ENCODE results near the gene SPATA20. TPM values are rescaled to one million over a fixed set of nuclear protein-coding genes. Genes with fewer than 3 reads are reported as not detected.

The SPATA20 gene
- total and polyA plus RNA-seq, 2 of the 13 experiments (the other 11 are each of a cell fraction or from before 2014, with no cell fraction given), result 36.1 to 64.8 TPM

GRCh38 chr17:50585346-50585745 is 38.4 kb downstream of the SPATA20 start:
- H3K9me3 ChIP-seq (ENCODE audit: low read length), result no peaks in the 10 kb centered on the region
- FAIRE-seq (no peak), DNase-seq (ENCODE audit: low spot score) (no peak), ATAC-seq (no peak)
- in situ Hi-C loops (cut with HindIII; ENCODE audit: extremely low pct_ligation_motif_present, low pct_unique_long_range_greater_than_20kb) (no loop called here), intact Hi-C loops (cut with micrococcal nuclease; ENCODE audit: unreplicated experiment) (no loop called here)
- H4K20me1 ChIP-seq (ENCODE audit: insufficient read depth, low read length), result no peaks in the 10 kb centered on the region
- H3K9ac ChIP-seq (ENCODE audit: insufficient read depth, low read depth, low read length), result no peak overlapping the region
- H2AFZ ChIP-seq (ENCODE audit: low read length), result no peak overlapping the region
- POLR2A ChIA-PET, result no interaction called here
- peaks cover 35 to 96% of the 10 kb centered on the region in 2 experiments for H3K27me3 ChIP-seq (ENCODE audit: control insufficient read depth in 1 of 2, insufficient read depth in 2 of 2, low read length in 2 of 2)
- no TSS peak for BruUV-seq (replicated peaks)
- no peak overlapping the region for H3K4me2 ChIP-seq (ENCODE audit: low read depth, low read length)
- peaks cover 17% of the 10 kb centered on the region for H3K4me1 ChIP-seq (ENCODE audit: insufficient read depth, low read length)
- CTCF ChIA-PET (ENCODE audit: low intra/inter-chr PET ratio, low total read pairs), result no interaction called here
- H3K27ac ChIP-seq (ENCODE audit: extremely low read length, insufficient read depth, low read length), result no peak overlapping the region
- no peaks in the 10 kb centered on the region for H3K79me2 ChIP-seq (ENCODE audit: insufficient read depth, low read length)
- H3K4me3 ChIP-seq (replicated peaks in 1 of 3; ENCODE audit: insufficient read depth in 1 of 3, low read depth in 2 of 3, low read length in 3 of 3), result no peak overlapping the region
- H3K36me3 ChIP-seq (replicated peaks in 1 of 2; ENCODE audit: control insufficient read depth in 1 of 2, insufficient read depth in 2 of 2, low read length in 2 of 2), result no peaks in the 10 kb centered on the region
- TF ChIP-seq, protein P1, sequence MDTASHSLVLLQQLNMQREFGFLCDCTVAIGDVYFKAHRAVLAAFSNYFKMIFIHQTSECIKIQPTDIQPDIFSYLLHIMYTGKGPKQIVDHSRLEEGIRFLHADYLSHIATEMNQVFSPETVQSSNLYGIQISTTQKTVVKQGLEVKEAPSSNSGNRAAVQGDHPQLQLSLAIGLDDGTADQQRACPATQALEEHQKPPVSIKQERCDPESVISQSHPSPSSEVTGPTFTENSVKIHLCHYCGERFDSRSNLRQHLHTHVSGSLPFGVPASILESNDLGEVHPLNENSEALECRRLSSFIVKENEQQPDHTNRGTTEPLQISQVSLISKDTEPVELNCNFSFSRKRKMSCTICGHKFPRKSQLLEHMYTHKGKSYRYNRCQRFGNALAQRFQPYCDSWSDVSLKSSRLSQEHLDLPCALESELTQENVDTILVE (CRISPR knock-in tag; IDR thresholded peaks at IDR 0.05), result no peak
- no peak for TF ChIP-seq U2AF1 (optimal IDR thresholded peaks at IDR 0.05; ENCODE audit: low read depth, low read length)
- no peak for TF ChIP-seq MIER2 (CRISPR knock-in tag; IDR thresholded peaks at IDR 0.05)
- no peak for TF ChIP-seq PAX8 (CRISPR knock-in tag; IDR thresholded peaks at IDR 0.05; ENCODE audit: borderline replicate concordance)
- TF ChIP-seq ZNF232 (CRISPR knock-in tag; IDR thresholded peaks at IDR 0.05; ENCODE audit: borderline replicate concordance), result no peak
- TF ChIP-seq REXO4 (CRISPR knock-in tag; IDR thresholded peaks at IDR 0.05; ENCODE audit: borderline replicate concordance), result no peak
- TF ChIP-seq MTF1 (CRISPR knock-in tag; IDR thresholded peaks at IDR 0.05), result no peak
- TF ChIP-seq, protein P2, sequence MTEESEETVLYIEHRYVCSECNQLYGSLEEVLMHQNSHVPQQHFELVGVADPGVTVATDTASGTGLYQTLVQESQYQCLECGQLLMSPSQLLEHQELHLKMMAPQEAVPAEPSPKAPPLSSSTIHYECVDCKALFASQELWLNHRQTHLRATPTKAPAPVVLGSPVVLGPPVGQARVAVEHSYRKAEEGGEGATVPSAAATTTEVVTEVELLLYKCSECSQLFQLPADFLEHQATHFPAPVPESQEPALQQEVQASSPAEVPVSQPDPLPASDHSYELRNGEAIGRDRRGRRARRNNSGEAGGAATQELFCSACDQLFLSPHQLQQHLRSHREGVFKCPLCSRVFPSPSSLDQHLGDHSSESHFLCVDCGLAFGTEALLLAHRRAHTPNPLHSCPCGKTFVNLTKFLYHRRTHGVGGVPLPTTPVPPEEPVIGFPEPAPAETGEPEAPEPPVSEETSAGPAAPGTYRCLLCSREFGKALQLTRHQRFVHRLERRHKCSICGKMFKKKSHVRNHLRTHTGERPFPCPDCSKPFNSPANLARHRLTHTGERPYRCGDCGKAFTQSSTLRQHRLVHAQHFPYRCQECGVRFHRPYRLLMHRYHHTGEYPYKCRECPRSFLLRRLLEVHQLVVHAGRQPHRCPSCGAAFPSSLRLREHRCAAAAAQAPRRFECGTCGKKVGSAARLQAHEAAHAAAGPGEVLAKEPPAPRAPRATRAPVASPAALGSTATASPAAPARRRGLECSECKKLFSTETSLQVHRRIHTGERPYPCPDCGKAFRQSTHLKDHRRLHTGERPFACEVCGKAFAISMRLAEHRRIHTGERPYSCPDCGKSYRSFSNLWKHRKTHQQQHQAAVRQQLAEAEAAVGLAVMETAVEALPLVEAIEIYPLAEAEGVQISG (CRISPR knock-in tag; IDR thresholded peaks at IDR 0.05), result no peak
- no peak for TF ChIP-seq SP140L (CRISPR knock-in tag; IDR thresholded peaks at IDR 0.05; ENCODE audit: borderline replicate concordance)
- TF ChIP-seq ZNF180 (CRISPR knock-in tag; IDR thresholded peaks at IDR 0.05; ENCODE audit: borderline replicate concordance, low read depth), result no peak
- TF ChIP-seq ZBTB2 (CRISPR knock-in tag; IDR thresholded peaks at IDR 0.05; ENCODE audit: low read depth), result no peak
- no peak for TF ChIP-seq IKZF4 (CRISPR knock-in tag; IDR thresholded peaks at IDR 0.05; ENCODE audit: borderline replicate concordance, low read depth, not compliant biosample characterization)
- TF ChIP-seq ZMYM2 (CRISPR knock-in tag; IDR thresholded peaks at IDR 0.05), result no peak
- no peak for TF ChIP-seq TOE1 (CRISPR knock-in tag; IDR thresholded peaks at IDR 0.05)
- 6% methylated on average over 4 of the region's 4 CpGs for WGBS (ENCODE audit: low lambda C conversion rate)

Data from HepG2 (cell line).